Activated CD8-positive, alpha-beta memory T cell treated with anti-CD3 and anti-CD28 coated beads, Interleukin-2, amount 50 U/mL, for 24 hours (primary cell): ENCODE results near the gene FOXP2.
"Not testable (repeated sequence)": the region's sequence is repeated elsewhere in the genome, so short reads cannot be mapped to it uniquely, and the experiment has no call there.

Experiments
- DNase-seq: peaks from one replicate; pipeline ENCODE4 v3.0.0-alpha.2; 2020; ENCODE audit errors: extremely low read depth

The FOXP2 gene

GRCh38 chr7:114422507-114423501 lies 8.2 kb downstream of the FOXP2 start:
- no peak for DNase-seq

GRCh38 chr7:114426382-114426781 lies 11.8 kb downstream of the FOXP2 start:
- DNase-seq = no peak

DNA sequence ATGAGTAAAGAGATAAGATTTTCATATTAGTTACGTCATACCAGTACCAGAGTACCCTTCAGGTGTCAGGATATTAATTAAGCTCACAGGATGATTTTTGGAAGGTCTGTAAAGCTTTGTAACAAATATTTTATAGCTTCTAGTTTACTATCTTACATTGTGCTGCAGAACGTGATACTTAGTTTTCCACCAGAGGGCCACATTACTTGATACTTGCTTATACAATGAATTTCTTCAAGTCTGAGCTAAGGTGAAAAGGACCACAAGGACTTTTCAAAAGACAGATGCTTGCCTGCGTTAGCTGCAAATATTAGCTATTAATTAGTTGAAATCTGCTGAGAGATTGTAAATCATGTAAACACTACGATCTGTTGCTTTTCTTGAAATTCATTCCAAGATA lies 12.2 kb downstream of the FOXP2 start:
- DNase-seq = no peak

DNA sequence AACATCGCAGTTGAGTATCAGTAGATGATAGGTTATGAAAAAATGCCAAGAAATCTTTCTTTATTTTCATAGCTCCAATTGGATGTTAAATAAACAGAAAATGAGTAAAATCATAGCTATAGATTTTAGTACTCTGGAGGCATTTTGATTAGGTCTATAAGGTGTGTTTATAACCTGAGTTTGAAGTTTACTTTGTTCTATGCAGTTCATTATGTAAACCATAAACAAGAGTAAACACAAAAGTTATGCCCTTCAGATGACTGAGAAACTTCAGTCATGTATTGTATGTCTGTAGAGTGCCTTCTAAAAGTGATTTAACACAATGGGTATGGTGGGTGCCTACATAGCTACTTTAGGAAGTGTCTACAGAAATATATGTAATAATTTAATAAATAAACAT lies 13.6 kb downstream of the FOXP2 start:
- no peak for DNase-seq

DNA sequence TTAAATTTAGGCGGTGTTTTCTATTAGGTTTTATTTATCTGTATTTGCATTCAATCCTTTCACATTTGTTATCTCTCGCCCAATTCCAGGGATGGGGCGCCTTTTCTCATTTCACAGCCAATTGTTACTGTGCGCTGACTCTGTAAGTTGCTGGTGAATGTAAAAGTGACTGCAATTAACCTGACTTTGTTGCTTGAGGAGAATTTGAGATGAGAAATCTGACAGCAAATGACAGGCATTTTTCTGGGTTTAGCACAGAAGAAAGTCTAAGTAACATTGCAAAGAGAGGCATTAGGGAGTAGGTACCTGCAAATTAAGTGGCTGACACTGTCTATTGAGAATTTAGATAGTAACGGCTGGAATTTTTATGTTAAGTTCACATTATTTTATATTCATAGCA lies 16.6 kb downstream of the FOXP2 start:
- no peak for DNase-seq

- DNase-seq = no peak
Measured at GRCh38 chr7:114432061-114432460, 17.4 kb downstream of the FOXP2 start.

- no peak for DNase-seq
Measured at GRCh38 chr7:114432703-114433102, 18.1 kb downstream of the FOXP2 start.

GRCh38 chr7:114439581-114439980 lies 25.0 kb downstream of the FOXP2 start:
- no peak for DNase-seq

DNA sequence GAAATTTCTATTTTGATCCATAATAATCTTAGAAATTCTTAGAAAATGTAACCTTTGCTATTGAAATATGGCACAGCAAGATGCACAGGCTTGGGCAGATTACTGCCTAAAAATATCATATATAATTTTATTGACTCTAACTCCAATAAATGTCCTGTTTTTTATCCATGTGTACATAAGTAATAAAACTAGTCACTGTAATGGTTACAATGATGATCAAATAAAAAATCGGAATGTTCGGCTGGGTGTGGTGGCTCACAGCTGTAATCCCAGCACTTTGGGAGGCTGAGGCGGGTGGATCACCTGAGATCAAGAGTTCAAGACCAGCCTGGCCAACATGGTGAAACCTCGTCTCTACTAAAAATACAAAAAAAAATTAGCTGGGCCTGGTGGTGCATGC lies 26.3 kb downstream of the FOXP2 start:
- DNase-seq = not testable (repeated sequence)

DNA sequence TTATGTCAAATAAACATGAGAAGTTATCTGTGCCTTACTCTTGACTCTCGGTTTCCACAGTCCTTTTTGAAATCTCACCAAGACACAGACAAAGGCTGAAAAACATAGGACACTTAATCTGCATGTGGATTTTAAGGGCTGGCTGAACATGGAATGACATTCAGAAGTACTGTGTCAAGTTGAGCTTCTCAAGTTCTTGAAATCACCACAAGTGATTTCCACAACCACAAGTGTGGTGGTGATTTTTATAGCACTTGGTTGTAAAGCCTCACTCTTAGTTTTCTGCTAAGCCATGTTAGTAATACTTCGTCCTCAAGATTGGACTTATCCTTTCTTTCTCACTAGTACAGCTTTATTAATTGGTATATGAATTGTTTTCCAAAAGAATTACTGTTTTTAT lies 29.6 kb downstream of the FOXP2 start:
- DNase-seq = no peak

DNA sequence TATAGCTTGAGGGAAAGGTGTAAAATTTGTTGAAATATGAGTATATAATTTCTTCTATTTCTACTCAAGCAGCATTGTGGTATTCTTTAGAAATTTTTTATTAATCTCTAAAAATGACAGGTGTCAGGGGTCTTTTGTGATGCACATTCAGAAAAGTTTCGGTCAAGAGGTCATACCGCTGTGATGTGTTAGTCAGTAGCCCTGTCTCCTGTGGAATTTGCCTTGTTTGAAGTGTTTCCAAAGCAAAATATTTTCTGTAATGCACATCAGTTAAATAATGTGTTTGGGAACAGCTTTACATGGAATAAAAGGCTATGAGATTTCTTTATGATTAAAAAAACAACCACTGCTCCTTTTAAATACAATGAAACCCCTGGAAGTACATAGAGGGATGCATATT lies 35.8 kb downstream of the FOXP2 start:
- DNase-seq = no peak

DNA sequence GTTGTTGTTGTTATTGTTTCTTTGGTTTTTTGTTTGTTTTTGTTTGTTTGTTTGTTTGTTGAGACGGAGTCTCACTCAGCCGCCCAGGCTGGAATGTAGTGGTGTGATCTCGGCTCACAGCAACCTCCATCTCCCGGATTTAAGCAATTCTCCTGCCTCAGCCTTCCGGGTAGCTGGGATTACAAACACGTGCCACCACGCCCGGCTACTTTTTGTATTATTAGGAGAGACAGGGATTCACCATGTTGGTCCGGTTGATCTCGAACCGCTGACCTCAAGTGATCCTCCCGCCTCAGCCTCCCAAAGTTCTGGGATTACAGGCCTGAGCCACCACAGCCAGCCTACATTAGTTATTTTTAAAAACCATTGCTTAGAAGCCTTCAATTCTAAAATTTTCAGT lies 45.0 kb downstream of the FOXP2 start:
- DNase-seq = no peak

GRCh38 chr7:114460021-114460420 lies 45.4 kb downstream of the FOXP2 start:
- DNase-seq = no peak

GRCh38 chr7:114466917-114467316 lies 52.3 kb downstream of the FOXP2 start:
- DNase-seq = no peak

GRCh38 chr7:114468844-114469243 lies 54.2 kb downstream of the FOXP2 start:
- DNase-seq = no peak

DNA sequence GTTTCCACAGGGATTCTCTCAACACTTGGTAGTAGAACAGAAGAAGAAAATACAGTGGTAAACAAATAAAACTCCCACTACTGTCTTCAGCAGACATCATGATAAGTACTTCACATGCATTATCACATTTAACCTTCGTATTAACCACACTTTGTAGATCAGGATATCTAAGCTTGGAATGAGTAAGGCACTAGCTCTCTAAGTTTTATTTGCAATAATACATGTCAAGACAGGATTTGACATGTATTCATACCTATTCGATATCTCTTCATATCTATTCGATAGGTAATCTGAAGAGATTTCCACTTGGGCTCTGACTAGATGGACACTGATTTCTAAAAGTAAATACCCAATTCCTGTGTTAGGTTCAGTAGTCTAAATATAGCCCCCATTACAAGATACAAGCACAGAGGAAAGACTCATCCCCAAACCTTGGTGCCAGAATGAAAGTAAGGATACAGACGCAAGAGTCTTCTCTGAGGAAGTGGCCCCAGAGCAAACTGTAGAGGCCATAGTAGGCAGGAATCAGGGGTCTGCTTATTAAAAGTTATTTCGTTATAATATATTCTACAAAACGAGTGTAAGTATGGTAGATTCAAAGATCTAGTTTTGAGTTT lies 58.4 kb downstream of the FOXP2 start:
- no peak for DNase-seq

DNA sequence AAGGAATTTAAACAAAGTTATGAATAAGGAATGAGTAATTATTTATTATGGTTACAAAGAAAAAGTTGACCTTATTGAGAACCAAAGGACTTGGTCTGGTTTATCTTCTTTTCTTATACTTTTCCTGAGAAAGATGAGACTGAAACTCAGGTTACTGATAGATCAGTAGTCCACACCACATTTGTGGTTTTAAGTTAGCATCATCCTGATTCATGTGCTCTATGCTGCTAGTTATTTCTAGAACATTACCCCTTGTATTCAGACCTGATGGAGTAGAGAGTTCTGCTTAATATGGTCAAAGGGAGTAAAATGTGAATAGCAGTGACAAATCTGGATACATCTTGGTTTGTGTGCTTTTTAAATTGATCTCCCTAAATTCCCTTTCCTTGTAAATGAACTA lies 63.8 kb downstream of the FOXP2 start:
- no peak for DNase-seq

DNA sequence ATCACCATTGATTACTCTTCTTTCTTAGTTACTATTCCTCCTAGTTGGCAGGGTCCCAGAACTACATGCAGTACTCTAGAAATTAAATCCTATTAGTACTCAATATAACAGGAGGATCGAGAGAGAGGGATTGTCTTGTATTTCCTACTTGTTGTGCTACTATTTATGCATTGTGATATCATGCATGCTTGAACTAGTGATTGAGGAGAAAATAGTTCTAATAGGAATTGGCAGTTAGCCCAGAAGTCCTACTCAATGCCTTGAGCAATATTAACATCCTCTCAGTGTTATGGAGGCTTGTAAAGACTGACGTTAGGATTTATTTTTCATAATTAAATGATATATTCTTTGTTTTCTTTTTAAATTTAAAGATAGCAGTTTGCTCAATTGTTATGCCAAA lies 67.4 kb downstream of the FOXP2 start:
- no peak for DNase-seq

DNA sequence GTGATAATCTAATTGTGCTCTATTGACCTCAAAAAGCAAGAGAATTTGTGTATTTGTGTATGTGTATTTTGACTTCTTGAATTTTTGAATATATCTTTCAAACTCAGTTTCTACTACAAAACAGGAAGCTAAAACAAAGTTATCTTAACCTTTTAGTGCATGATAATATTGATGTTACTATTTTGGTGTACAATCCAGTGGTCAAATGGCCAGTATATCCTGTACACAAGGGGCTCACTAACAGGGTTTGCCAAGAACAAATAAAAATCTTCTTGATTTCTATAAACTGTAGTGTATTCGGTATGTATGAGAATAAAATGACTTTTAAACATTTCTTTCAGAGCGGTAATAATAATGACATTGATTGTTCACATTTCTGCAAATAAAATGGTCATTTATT lies 69.6 kb downstream of the FOXP2 start:
- DNase-seq = no peak

DNA sequence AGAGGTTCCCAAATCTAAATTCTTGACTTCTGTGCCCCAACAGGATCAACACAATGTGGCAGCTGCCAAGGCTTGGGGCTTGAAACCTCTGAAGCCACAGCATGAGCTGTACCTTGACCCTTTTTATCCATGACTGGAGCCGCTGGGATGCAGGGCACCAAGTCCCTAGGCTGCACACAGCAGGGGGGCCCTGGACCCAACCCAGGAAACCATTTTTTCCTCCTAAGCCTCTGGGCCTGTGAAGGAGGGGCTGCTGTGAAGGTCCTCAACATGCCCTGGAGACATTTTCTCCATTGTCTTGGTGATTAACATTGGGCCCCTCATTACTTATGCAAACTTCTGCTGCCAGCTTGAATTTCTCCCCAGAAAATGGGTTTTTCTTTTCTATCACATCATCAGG lies 72.6 kb downstream of the FOXP2 start:
- DNase-seq = no peak

DNA sequence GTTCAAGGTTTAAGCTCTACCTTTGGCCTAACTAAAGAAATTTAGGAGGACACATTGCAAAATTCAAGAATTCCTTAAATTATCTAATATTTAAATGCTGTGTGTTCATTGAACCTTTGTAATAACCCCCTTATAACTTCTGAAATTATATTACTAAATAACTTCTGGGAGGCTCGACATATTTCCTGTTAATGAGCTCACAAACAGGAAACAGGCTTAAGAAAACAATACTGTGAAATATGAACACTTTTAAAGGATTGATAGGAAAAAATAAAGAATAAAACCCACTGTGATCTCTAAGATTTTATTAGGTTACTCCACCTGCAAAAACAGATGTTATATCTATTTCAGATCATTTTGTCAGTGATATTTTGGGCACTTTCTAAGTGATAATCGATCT lies 74.1 kb downstream of the FOXP2 start:
- no peak for DNase-seq

- not testable (repeated sequence) for DNase-seq
Measured at GRCh38 chr7:114497491-114497890, 82.9 kb downstream of the FOXP2 start.
